HEK293T (cell line): ENCODE results near the gene LARP4B.

Source experiments
- BHLHE40 ChIP-seq: fragments of 450-650 bp; IDR thresholded peaks from 2 replicates; pipeline ENCODE4 v1.6.1; 2016; ENCODE audit warnings: mild to moderate bottlenecking, moderate library complexity, borderline replicate concordance
- ELF4 ChIP-seq: fragments of 450-650 bp; IDR thresholded peaks from 2 replicates; pipeline ENCODE4 v1.6.1; 2017; ENCODE audit warnings: antibody characterized with exemption
- NFRKB ChIP-seq: fragments of 450-650 bp; IDR thresholded peaks from 2 replicates; pipeline ENCODE4 v1.6.1; 2016; ENCODE audit warnings: mild to moderate bottlenecking, moderate library complexity
- PKNOX1 ChIP-seq: fragments of 450-650 bp; IDR thresholded peaks from 2 replicates; pipeline ENCODE4 v1.6.1; 2016
- SP1 ChIP-seq: fragments of 450-650 bp; IDR thresholded peaks from 2 replicates; pipeline ENCODE4 v1.6.1; 2017
- SUZ12 ChIP-seq: fragments of 450-650 bp; IDR thresholded peaks from 2 replicates; pipeline ENCODE4 v1.6.1; 2016; ENCODE audit warnings: mild to moderate bottlenecking
- TARDBP ChIP-seq: fragments of 450-650 bp; IDR thresholded peaks from 2 replicates; pipeline ENCODE4 v1.6.1; 2016

GRCh38 chr10:964988-965417 is 33.5 kb upstream of the LARP4B start:
- TF ChIP-seq SUZ12 (no peak), NFRKB (no peak), PKNOX1 (no peak), BHLHE40 (no peak), SP1 (no peak), ELF4 (no peak), TARDBP (no peak)
